Urinary bladder (tissue), 4 donors: ENCODE data around the gene NOD1. TPM values are rescaled to one million over a fixed set of nuclear protein-coding genes. Genes with fewer than 3 reads are reported as not detected.

Experiments
- DNase-seq: peaks from one replicate; pipeline ENCODE4 v3.0.0-alpha.2; 2015; ENCODE audit errors: extremely low spot score
- H3K27ac ChIP-seq: one replicate; pipeline ENCODE4 v1.5.1; 2013; ENCODE audit warnings: low read depth, mild to moderate bottlenecking, moderate library complexity
- H3K36me3 ChIP-seq: one replicate; pipeline ENCODE4 v1.6.1; 2013; ENCODE audit warnings: mild to moderate bottlenecking, moderate library complexity; ENCODE audit not compliant: insufficient read depth
- H3K4me1 ChIP-seq: one replicate; pipeline ENCODE4 v1.6.1; 2013; ENCODE audit warnings: mild to moderate bottlenecking, moderate library complexity; ENCODE audit not compliant: insufficient read depth
- H3K4me3 ChIP-seq: one replicate; pipeline ENCODE4 v1.5.1; 2013; ENCODE audit warnings: low read depth, low read length
- WGBS: extraction: QIAGEN DNeasy Blood & Tissue Kit; methylation state at CpG from one replicate; pipeline ENCODE4 v1.1.7; 2013; 5-methylcytosine and 5-hydroxymethylcytosine counted together
- polyA plus RNA-seq: library from polyadenylated mRNA; stranded (reverse); fragments of 200-250 nt; gene quantifications from one replicate; pipeline ENCODE4 v1.2.3, GENCODE V29; 2013
- total RNA-seq: library from RNA; depleted of rRNA; stranded (reverse); fragments of >200 nt; gene quantifications from one replicate; pipeline ENCODE4 v1.2.3, GENCODE V29; 2014
- donor health status: healthy with polysubstance abuse.
- donor health status: healthy.

The NOD1 gene
- total and polyA plus RNA-seq, 2 donors, result 9.8 to 14.9 TPM

DNA sequence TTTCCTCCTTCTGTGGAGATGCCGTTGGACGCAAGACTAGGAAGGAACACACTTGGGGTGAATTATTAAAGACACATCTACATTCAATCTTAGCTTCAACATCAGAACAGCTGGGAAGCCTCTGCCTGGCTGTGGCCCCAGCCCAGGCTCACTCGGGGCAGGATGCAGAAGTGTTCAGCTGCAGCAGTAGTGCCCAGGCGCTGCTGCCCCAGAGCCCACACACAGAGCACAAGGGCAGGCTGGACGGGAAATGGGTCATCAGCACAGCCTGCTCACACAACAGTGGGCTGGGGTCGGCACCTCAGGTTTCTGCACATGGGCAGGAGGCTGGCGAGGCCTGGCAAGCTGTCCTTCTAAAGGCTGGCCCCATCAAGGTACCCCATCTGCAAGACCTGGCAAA is 42.5 kb downstream of the NOD1 start:
- no peak for DNase-seq
- H3K36me3 ChIP-seq, result peaks cover 2% of the 10 kb centered on the region
- H3K4me1 ChIP-seq, result peaks cover 3% of the 10 kb centered on the region
- no peak overlapping the region for H3K4me3 ChIP-seq
- H3K27ac ChIP-seq, result no peak overlapping the region
- WGBS, result 85% methylated on average over 7 of the region's 7 CpGs

DNA sequence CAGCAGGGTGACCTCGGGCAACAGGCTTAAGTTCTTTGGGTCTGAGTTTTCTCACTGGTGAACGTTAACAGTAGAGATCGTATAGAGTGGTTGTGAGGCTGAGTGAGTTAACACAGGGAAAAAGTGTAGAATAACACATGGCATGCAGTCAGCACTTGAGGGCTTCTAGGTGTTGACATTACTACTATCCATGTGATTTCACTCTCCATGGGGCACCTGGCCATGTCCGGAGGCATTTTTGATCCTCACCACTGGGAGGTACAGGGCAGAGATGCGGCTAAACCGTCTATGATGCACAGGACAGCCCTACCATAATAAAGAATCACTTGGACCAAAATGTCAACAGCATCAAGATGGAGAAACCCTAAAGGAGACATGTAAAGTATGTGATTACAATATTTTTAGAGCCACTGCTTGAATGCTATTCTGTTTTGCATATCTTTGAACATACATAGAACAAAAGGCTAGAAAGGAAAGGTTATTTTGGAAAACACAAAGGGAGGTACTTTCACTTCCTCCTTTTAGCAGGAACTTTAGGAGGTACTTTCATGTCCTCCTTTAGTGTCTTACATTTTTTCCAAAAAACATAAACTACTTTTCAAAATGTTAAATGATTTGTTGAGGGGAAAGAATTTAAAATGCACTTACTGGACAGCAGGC is 44.3 kb downstream of the NOD1 start:
- peaks cover 2% of the 10 kb centered on the region for H3K36me3 ChIP-seq
- no peak overlapping the region for H3K27ac ChIP-seq
- DNase-seq, result no peak
- H3K4me1 ChIP-seq, result peaks cover 3% of the 10 kb centered on the region
- H3K4me3 ChIP-seq, result no peak overlapping the region
- 83% methylated on average over 6 of the region's 6 CpGs for WGBS

DNA sequence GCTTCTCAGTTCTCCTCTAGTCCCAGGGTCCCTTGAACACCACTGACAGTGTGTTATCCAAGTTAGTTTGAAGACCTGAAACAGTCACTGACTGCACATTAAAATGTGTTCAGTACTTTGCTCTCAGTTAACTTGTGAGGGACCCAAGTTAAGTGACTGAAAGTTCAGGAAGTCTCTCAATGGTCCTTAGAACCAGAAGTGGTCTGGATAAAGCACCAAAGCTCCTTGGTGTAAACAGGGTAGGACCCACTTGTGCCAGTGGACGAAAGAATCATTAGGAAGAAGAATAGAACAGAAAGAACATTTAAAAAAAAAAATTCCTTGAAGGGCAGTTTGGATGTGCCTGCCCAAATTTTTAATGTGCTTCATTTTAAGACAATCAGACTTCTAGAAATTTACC is 45.1 kb downstream of the NOD1 start:
- DNase-seq, result no peak
- Histone ChIP-seq H3K4me1 (peaks cover 3% of the 10 kb centered on the region), H3K4me3 (no peak overlapping the region), H3K27ac (no peak overlapping the region), H3K36me3 (peaks cover 2% of the 10 kb centered on the region)
- WGBS, result 54% methylated on average over 1 of the region's 1 CpG

DNA sequence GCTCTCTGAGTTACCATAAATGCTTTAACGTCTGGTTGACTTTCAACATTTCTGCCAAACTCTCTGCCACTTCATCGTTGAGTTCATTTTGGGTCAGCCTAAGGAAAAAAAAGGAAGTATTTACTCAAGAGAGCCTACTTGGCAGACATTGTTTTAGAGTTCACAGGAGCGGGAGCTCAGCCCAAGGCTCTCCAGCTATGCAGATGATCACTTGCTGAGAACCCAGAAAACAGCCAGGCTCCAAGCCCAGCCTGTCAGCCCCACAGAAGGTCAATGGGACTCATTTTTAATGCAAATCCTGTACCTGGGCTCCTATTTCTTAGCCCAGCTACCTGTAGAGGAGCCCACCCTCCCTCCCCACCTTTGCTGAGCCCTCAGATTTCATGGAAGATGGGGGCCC is 45.5 kb downstream of the NOD1 start:
- H3K36me3 ChIP-seq, result peaks cover 2% of the 10 kb centered on the region
- no peak overlapping the region for H3K4me3 ChIP-seq
- no peak for DNase-seq
- peaks cover 3% of the 10 kb centered on the region for H3K4me1 ChIP-seq
- 5% methylated on average over 3 of the region's 3 CpGs for WGBS
- no peak overlapping the region for H3K27ac ChIP-seq

DNA sequence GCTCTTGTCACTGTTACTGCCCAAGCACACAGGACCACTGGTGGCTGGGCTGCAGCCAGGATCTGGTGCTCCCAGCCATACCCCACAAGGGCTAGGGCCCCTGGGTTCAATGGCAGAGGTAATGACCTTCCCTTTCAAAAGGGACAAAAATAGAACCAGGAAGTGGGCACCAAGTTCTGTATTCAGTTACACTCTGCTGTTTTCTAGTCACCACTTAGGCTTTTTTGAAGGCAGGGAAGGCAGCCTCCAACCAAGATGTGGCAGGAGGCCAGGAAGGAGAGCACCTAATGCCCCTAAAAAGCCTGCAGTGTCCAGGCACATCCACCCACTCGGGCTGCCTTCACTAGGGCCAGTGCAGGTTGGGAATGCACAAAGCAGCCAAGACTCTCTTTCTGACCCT is 47.8 kb downstream of the NOD1 start:
- 37% methylated on average over 1 of the region's 1 CpG for WGBS
- Histone ChIP-seq H3K36me3 (peaks cover 2% of the 10 kb centered on the region), H3K4me1 (peaks cover 3% of the 10 kb centered on the region), H3K27ac (no peak overlapping the region), H3K4me3 (no peak overlapping the region)
- no peak for DNase-seq

DNA sequence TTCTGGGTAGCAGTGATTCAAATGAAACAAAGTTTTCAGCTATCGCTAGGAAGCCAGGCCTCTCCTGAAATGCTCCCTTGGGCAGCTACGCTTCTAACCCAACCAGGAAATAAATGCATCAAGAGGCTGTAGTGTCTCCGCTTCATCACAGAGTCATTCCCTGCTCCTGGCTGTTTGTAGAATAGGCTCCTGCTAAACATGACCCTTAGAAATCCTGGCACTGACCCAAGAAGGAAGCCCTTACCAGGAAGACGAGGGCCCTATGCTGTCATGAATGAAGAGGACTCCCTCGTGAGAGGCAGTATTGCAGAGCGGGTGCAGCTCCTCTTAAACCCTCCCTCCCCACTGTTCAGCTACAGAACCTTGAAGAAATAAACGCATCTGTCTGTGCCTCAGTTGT is 48.3 kb downstream of the NOD1 start:
- DNase-seq, result peak; percentile 23
- WGBS, result 62% methylated on average over 7 of the region's 7 CpGs
- Histone ChIP-seq H3K27ac (no peak overlapping the region), H3K4me3 (no peak overlapping the region), H3K36me3 (peaks cover 2% of the 10 kb centered on the region), H3K4me1 (peaks cover 3% of the 10 kb centered on the region)

DNA sequence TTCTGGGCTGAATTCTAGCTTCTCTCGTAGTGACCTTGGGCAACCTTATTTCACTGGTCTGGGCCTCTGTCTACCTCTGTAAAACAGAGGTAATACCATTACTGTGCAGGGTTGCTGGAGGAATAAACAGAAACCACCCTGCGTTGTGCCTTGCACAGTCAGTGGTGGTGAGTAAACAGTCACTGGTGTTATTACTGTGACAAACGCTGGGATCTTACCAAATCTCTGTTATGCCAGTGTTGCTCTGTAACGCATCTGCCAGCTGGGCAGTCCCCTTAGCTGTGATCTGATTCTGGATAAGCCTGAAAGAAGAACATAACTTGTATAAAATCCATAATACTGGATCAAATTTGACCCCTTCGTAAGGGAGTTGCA is 49.4 kb downstream of the NOD1 start:
- WGBS, result 78% methylated on average over 5 of the region's 5 CpGs
- Histone ChIP-seq H3K27ac (no peak overlapping the region), H3K4me1 (peaks cover 3% of the 10 kb centered on the region), H3K36me3 (peaks cover 3% of the 10 kb centered on the region), H3K4me3 (no peak overlapping the region)
- no peak for DNase-seq

DNA sequence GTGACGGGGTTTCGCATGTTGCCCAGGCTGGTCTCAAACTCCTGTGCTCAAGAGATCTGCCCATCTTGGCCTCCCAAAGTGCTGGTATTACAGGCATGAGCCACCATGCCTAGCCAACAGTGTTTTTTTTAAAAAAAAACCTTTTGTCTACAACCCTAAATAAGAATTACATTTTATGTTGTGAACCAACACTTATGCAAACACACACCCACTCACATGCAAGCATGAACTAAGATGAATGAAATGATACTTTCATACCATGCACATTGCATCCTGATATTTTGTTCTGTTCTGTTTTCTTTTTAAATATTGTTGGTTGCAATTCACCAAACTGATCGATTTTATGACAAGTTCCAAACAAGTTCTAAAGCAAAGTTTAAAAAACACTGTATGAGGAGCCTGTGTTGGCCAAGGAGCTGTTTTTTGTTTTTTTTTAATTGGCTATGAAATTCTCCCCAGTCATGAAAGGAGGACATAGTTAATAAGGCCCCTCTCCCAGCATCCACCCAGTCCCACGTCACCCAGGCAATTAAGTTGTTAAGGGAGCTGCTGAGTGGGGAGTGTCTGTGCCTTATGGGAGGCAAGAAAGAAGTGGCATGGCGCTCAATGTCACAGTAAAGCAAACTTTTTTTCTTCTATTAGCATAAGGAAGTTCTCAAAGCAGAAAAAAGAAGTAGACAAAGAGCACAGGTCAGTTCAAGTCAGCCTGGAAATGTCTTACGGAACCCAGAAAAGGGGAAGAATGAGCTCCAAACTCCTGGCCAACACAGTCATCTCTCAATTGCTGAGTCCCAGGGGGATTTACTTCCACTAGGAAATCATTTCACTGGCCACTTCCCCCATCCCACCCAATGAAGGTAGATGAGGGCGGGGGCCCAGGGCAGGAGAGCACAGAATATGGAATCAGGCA is 50.1 kb downstream of the NOD1 start:
- H3K4me3 ChIP-seq, result no peak overlapping the region
- H3K27ac ChIP-seq, result no peak overlapping the region
- no peak for DNase-seq
- WGBS, result 93% methylated on average over 7 of the region's 7 CpGs
- peaks cover 3% of the 10 kb centered on the region for H3K4me1 ChIP-seq
- peaks cover 5% of the 10 kb centered on the region for H3K36me3 ChIP-seq

DNA sequence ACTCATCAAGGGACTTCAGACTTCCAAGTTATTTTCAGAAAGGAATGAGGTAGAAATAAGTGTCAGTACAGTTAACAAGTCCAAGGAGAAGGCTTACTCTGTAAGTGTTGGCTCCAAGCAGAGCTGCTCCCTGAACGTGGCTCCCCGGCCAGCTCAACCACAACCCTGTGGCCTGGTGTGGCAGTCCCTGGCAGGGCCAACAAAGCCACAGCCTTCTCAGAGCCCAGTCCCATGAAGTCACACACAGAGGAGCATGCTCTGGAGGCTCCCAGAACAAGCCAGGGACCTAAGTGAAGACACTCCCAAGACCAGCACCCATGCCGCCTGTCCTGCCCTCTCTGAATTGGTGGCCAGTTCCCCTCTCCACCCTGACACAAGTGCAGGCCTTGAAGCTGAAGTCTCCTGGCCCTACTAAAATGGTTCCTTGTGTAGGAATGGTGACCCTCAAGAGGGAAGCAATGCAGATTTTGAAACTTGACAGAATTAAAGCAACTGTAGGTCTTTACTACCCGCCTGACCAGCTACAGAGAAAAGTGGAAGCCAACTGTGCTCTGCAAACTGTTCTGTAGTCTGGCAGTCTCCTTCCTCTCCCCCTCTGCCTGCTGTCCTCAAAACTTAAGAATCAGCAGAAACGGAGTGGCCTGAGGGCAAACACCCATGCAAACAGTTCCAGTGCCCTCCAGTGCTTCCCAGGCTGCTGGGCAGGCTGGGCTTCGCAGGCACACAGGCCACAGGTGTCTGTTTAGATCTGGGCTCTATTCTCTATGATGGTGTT is 51.1 kb downstream of the NOD1 start:
- no peak for DNase-seq
- no peak overlapping the region for H3K4me3 ChIP-seq
- WGBS, result 85% methylated on average over 6 of the region's 6 CpGs
- H3K36me3 ChIP-seq, result peaks cover 5% of the 10 kb centered on the region
- H3K27ac ChIP-seq, result no peak overlapping the region
- H3K4me1 ChIP-seq, result no peaks in the 10 kb centered on the region

DNA sequence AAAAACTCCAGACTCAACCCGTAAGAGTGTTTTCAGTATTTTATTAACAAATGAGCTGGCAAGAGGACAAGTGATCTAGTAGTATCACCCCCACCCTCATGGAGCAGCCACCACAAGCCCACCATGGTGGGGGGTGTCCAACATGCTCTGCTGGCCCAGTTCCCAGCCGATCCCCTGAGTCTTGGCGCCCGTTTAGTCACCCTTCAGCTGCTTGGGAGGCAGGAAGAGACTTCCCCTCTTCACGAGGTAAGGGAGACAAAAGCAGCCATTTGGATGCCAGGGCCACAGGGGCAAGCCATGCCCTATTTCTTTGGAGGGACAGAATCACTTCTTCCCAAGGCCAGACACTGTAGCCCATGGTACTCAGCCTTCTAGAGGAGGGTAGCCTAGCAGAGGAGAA is 54.1 kb downstream of the NOD1 start:
- H3K27ac ChIP-seq, result no peak overlapping the region
- H3K4me3 ChIP-seq, result no peak overlapping the region
- H3K4me1 ChIP-seq, result no peaks in the 10 kb centered on the region
- peaks cover 5% of the 10 kb centered on the region for H3K36me3 ChIP-seq
- no peak for DNase-seq
- 78% methylated on average over 5 of the region's 5 CpGs for WGBS

DNA sequence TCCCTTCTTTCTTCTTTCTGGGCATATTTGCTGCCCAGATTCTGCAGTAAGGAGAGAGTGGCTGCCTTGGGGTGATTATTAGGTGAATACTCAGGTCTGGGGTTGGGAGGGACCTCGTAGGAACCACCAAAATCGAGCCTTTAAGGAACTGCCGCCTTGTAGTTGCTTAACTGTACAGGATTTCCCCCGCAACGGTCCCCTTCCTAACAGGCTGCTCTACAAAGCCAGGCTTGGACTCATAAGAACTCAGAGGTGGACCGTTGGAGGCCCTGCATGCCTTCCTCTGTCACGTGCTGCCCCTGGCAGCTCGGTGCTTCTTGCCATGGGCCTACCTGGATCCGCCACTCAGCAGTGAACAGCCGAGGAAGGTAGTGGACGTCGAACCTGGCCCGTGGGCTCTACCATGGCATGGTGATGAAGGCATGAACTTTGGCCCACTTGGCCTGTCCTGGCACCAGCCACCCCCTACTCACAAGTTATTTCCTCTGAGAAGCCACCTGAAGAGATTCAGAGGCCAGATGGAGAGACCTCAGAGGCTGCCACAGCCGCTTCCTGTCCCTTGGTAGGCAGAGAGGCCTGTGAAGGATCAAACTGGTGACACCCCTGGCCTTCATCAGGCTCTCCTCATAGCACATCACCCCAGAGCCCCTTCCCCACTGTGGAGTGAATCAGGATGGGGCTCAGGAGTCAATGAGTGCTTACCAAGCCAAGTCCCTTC is 54.6 kb downstream of the NOD1 start:
- no peak overlapping the region for H3K27ac ChIP-seq
- 93% methylated on average over 14 of the region's 14 CpGs for WGBS
- DNase-seq, result no peak
- peaks cover 5% of the 10 kb centered on the region for H3K36me3 ChIP-seq
- H3K4me1 ChIP-seq, result no peaks in the 10 kb centered on the region
- H3K4me3 ChIP-seq, result no peak overlapping the region

DNA sequence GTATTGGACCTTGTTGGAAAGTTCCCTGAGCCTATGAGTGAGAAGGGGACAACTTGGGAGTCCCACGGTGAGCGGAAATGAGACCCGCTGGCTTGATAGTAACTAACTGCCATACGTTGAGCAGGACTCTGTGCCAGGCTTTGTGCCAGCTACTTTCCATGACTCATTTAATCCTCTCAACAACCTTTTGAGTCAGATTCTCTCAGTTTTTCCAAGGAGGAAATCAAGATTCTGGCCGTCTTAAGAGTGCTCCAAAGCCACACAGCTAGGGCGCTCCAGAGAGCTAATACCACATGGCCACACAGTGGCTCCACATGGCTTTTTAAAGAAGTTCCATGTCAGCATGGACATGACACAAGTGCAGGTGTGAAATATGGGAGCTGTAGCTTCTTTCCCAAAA is 55.7 kb downstream of the NOD1 start:
- H3K4me1 ChIP-seq, result no peaks in the 10 kb centered on the region
- no peak overlapping the region for H3K27ac ChIP-seq
- no peak for DNase-seq
- no peak overlapping the region for H3K4me3 ChIP-seq
- WGBS, result 84% methylated on average over 6 of the region's 6 CpGs
- peaks cover 5% of the 10 kb centered on the region for H3K36me3 ChIP-seq

DNA sequence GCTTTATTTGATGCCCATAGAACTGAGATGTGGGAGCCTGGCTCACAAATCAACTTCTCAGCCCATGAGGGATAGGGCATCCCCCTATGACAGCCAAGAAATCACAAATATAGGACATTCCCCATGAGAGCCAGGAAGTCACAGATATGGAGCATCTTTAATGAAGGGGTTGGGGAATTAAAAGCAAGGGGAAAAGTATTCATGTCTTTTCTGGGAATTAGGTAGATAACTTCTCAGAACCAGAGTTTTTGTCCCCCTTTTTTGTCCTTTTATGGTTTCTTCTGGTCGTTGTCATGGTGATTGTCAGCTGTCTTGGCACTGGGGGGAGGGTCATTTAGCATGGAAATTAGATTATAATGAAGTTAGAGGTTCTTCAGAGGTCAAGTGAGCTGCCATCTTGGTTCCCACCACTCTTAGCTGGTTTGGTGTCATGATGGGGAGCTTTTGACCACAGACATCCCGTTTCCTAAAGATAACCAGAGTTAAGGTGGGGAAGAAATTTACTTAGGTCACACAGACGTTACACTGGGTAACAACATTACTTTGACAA is 56.9 kb downstream of the NOD1 start:
- no peak for DNase-seq
- peaks cover 3% of the 10 kb centered on the region for H3K36me3 ChIP-seq
- H3K4me1 ChIP-seq, result no peaks in the 10 kb centered on the region
- no peak overlapping the region for H3K4me3 ChIP-seq
- H3K27ac ChIP-seq, result no peak overlapping the region
- WGBS, result 85% methylated on average over 3 of the region's 3 CpGs
